Endothelial cell of coronary artery (primary cell): ENCODE data around the gene CYP4X1. TPM values are rescaled to one million over a fixed set of nuclear protein-coding genes. Genes with fewer than 3 reads are reported as not detected.

Experiments used
- total RNA-seq: library from RNA; depleted of rRNA; stranded (reverse); fragments of >200 nt; gene quantifications from 2 replicates; pipeline ENCODE4 v1.2.3, GENCODE V29; 2014

The CYP4X1 gene
- 0.85 and 1.7 TPM in 2 replicates for total RNA-seq

GRCh38 chr1:47023268-47024140 lies at the start of gene CYP4X1:
Gene CYP4X1 (plus strand): TSS chr1:47023669. CDS start chr1:47023818, 149 bp downstream.

GRCh38 chr1:47067097-47067594 lies 43.7 kb downstream of the CYP4X1 start, which contains the start of gene CYP4Z1:
Gene CYP4Z1 (plus strand): TSS chr1:47067231. CDS start chr1:47067491, 260 bp downstream.

Other genes starting within 250 kb of the CYP4X1 start
- not detected in 2 replicates for gene CYP4B1, start 224.6 kb upstream of the CYP4X1 start, total RNA-seq
- gene CYP4A11, start 82.2 kb upstream of the CYP4X1 start, total RNA-seq = not detected in 2 replicates
- not detected in 2 replicates for gene CYP4Z1, start 43.6 kb downstream of the CYP4X1 start, total RNA-seq
- not detected in 2 replicates for gene CYP4A22, start 113.8 kb downstream of the CYP4X1 start, total RNA-seq
- gene PDZK1IP1, start 166.4 kb downstream of the CYP4X1 start, total RNA-seq = 0.09 TPM in 1 of 2 replicates, not detected in the other
- gene TAL1, start 208.6 kb downstream of the CYP4X1 start, total RNA-seq = 25.4 and 30.3 TPM in 2 replicates